HG02884 (cell line): ENCODE data around the gene ASTL.

Experiments used
- ATAC-seq: cut with Tn5 transposase; IDR thresholded peaks from one replicate; pipeline ENCODE4 v1.9.1; 2021; ENCODE audit warnings: mild to moderate bottlenecking, moderate library complexity; ENCODE audit not compliant: unreplicated experiment

ASTL gene

GRCh38 chr2:96159084-96159830 lies 21.0 kb upstream of the ASTL start:
- ATAC-seq, result no peak

- ATAC-seq, result no peak
Measured at GRCh38 chr2:96158554-96158940, 20.2 kb upstream of the ASTL start.

GRCh38 chr2:96157649-96158553 lies 19.6 kb upstream of the ASTL start:
- peak; percentile 51 for ATAC-seq

GRCh38 chr2:96156926-96157648 lies 18.8 kb upstream of the ASTL start:
- ATAC-seq, result no peak

- ATAC-seq, result no peak
Measured at GRCh38 chr2:96156011-96156820, 17.9 kb upstream of the ASTL start.

- ATAC-seq, result no peak
Measured at GRCh38 chr2:96154506-96155380, 16.4 kb upstream of the ASTL start.

- no peak for ATAC-seq
Measured at GRCh38 chr2:96153991-96154431, 15.7 kb upstream of the ASTL start.

- no peak for ATAC-seq
Measured at GRCh38 chr2:96153291-96153713, 15.0 kb upstream of the ASTL start.

GRCh38 chr2:96152304-96153161 lies 14.2 kb upstream of the ASTL start:
- no peak for ATAC-seq

- ATAC-seq, result no peak
Measured at GRCh38 chr2:96151595-96152303, 13.4 kb upstream of the ASTL start.

GRCh38 chr2:96150791-96151594 lies 12.7 kb upstream of the ASTL start:
- ATAC-seq, result no peak

GRCh38 chr2:96150007-96150640 lies 11.8 kb upstream of the ASTL start:
- ATAC-seq, result no peak

- ATAC-seq, result no peak
Measured at GRCh38 chr2:96148410-96149217, 10.3 kb upstream of the ASTL start.

GRCh38 chr2:96147593-96148201 lies 9.4 kb upstream of the ASTL start:
- no peak for ATAC-seq

GRCh38 chr2:96146881-96147592 lies 8.7 kb upstream of the ASTL start:
- ATAC-seq, result no peak
